Measurements from ENCODE around the gene CCBE1. TPM values are rescaled to one million over a fixed set of nuclear protein-coding genes. Genes with fewer than 3 reads are reported as not detected.

CCBE1 gene
- total and polyA plus RNA-seq, 2 of the 4 experiments (the other 2 are of a cell fraction) = 64.8 to 148 TPM

DNA sequence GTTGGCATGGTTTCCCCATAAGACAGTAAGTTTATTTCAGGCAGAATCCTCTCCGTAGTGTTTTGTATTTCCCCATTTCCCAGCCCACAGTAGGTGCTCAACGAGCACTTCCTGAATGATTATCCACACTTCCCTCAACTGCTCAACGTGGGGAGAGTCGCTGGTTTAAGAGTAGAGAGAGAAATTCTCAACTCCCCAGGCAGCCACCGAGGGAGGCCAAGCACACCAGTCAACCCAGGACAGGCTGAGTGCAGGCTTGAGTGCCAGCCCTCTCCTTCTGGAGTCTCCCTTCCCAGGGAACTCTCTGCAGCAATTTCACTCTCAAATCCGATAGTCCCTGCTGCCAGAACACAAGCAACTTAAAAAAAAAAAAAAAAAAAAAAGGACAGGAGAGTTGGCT lies 246.2 kb downstream of the CCBE1 start:
- no peak overlapping the region for H2AK9ac ChIP-seq (replicated peaks; ENCODE audit: low read depth, low read length, poor library complexity)
- H3K4me1 ChIP-seq (ENCODE audit: control insufficient read depth, insufficient read depth, low read length) = no peaks in the 10 kb centered on the region; the same call in 1 of the 2 replicates
- H4K5ac ChIP-seq (ENCODE audit: low read depth, low read length) = no peak overlapping the region
- TF ChIP-seq, protein P1, sequence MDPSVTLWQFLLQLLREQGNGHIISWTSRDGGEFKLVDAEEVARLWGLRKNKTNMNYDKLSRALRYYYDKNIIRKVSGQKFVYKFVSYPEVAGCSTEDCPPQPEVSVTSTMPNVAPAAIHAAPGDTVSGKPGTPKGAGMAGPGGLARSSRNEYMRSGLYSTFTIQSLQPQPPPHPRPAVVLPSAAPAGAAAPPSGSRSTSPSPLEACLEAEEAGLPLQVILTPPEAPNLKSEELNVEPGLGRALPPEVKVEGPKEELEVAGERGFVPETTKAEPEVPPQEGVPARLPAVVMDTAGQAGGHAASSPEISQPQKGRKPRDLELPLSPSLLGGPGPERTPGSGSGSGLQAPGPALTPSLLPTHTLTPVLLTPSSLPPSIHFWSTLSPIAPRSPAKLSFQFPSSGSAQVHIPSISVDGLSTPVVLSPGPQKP (IDR thresholded peaks at IDR 0.05; ENCODE audit: borderline replicate concordance, low read depth, low read length) = no peak
- no peak for TF ChIP-seq RAD21 (IDR thresholded peaks at IDR 0.05; ENCODE audit: low read length)
- H3K4me3 ChIP-seq (ENCODE audit: insufficient read depth, low read depth, low read length) = no peak overlapping the region
- in situ Hi-C loops (cut with MboI; ENCODE audit: low sequenced_read_pairs) (loop anchor here (25.0 kb wide), 1 partner anchor 186 kb away; no protein-coding TSS in a partner anchor), intact Hi-C loops (cut with micrococcal nuclease) (no loop called here), dilution Hi-C loops (cut with HindIII; ENCODE audit: low sequenced_read_pairs, unreplicated experiment) (no loop called here)
- H3K18ac ChIP-seq (ENCODE audit: low read depth, low read length) = no peak overlapping the region
- ChIA-PET POLR2A (ENCODE audit: unreplicated experiment) (no interaction called here), CTCF (no interaction called here)
- H4K20me1 ChIP-seq (ENCODE audit: insufficient read depth, low read length) = no peaks in the 10 kb centered on the region
- H3K14ac ChIP-seq (replicated peaks; ENCODE audit: low read depth, low read length) = no peak overlapping the region
- H3K56ac ChIP-seq (ENCODE audit: extremely low read depth, insufficient read depth, low read length) = no peak overlapping the region
- no peak overlapping the region for H3K23ac ChIP-seq (ENCODE audit: low read depth, low read length)
- no peak overlapping the region for H3K27ac ChIP-seq (ENCODE audit: insufficient read depth, low read length)
- H3K79me1 ChIP-seq (ENCODE audit: low read depth in 1 of 2, low read length in 2 of 2) = no peaks in the 10 kb centered on the region
- no peak overlapping the region for H3K4ac ChIP-seq (ENCODE audit: low read depth, low read length)
- H2BK120ac ChIP-seq (ENCODE audit: low read depth, low read length) = no peak overlapping the region
- H3K27me3 ChIP-seq (ENCODE audit: control insufficient read depth, insufficient read depth, low read length) = no peaks in the 10 kb centered on the region
- no peak for ATAC-seq (ENCODE audit: low read depth)
- peaks cover 6% of the 10 kb centered on the region; the same call in 1 of the 2 replicates for H3K9me1 ChIP-seq (ENCODE audit: insufficient read depth, low read length)
- no peak for DNase-seq
- no peak overlapping the region for H3K9ac ChIP-seq (ENCODE audit: low read depth, low read length)
- H3K9me3 ChIP-seq (ENCODE audit: control insufficient read depth, insufficient read depth, low read length) = no peaks in the 10 kb centered on the region
- H2BK20ac ChIP-seq (ENCODE audit: low read depth, low read length) = no peak overlapping the region
- no peak overlapping the region for H2BK5ac ChIP-seq (ENCODE audit: low read depth, low read length, poor library complexity, severe bottlenecking)
- no peak overlapping the region for H4K91ac ChIP-seq (ENCODE audit: insufficient read depth, low read depth, low read length)
- no TSS peak for BruUV-seq (replicated peaks)
- H2BK15ac ChIP-seq (ENCODE audit: low read depth, low read length) = no peak overlapping the region
- H2AK5ac ChIP-seq (ENCODE audit: low read depth, low read length) = no peak overlapping the region
- no peak overlapping the region for H3K4me2 ChIP-seq (ENCODE audit: low read depth, low read length)
- H3K36me3 ChIP-seq (ENCODE audit: control insufficient read depth, insufficient read depth, low read length) = no peaks in the 10 kb centered on the region
- no peak overlapping the region for H2AFZ ChIP-seq (replicated peaks; ENCODE audit: low read length, poor library complexity)
- no CpG with 5 or more reads among the region's 6 CpGs for WGBS, 2 experiments (ENCODE audit: extremely low coverage in 2 of 2, insufficient read length in 1 of 2)
- H4K8ac ChIP-seq (ENCODE audit: low read depth in 2 of 2, low read length in 2 of 2) = no peak overlapping the region

Data from IMR-90 (cell line).